NCI-H2171 (cell line): ENCODE measurements around the gene SSTR5.

ENCODE experiments used
- DNase-seq: peaks from one replicate; lab custom pipeline; 2025; lab: John Stamatoyannopoulos, UW

Gene SSTR5

GRCh38 chr16:1122398-1122765 lies 49.8 kb downstream of the SSTR5 start:
- DNase-seq, result no peak

GRCh38 chr16:1123525-1124230 lies 51.1 kb downstream of the SSTR5 start:
- DNase-seq, result no peak

- no peak for DNase-seq
Measured at GRCh38 chr16:1124291-1124690, 51.7 kb downstream of the SSTR5 start.

GRCh38 chr16:1124795-1125194 lies 52.2 kb downstream of the SSTR5 start:
- DNase-seq, result no peak

DNA sequence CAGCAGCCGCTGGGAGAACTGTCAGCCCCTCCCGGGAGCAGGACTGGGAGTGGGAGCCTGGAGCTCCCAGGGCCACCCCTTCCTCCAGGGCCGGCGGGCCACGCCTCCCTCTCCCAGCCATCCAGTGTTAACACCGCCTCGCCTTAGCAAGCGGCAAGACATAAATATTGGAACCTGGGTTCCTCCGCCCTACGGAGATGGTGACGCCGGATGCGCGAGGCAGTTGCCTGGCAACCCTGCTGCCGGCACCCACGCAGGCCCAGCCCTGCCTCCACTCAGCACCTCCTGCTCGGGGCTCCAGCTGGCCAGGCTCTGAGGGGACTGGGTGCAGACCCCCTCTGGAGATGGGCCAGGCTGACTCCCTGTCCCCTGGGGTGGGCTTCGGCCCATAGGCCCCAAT lies 52.9 kb downstream of the SSTR5 start:
- DNase-seq, result peak; percentile 48

DNA sequence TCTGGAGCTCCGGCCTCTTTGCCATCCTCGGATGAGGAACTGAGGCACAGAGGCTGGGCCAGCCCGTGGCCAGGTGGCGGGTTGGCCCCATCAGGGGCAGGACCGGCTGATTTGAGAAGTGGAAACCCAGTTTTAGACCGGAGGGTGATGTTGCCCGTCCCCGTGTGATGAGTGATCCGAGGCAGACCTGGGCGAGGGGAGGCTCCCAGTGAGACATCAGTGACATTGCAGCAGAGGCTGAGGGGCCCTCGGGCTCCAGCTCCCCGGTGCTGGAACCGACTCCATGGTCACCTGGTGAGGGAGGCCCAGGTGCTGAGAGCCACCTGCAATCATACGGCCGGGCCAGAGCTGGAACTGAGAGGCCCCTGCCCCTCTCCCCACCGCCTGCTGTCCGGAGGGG lies 53.5 kb downstream of the SSTR5 start:
- no peak for DNase-seq

GRCh38 chr16:1126586-1126985 lies 54.0 kb downstream of the SSTR5 start:
- no peak for DNase-seq

GRCh38 chr16:1127101-1127500 lies 54.6 kb downstream of the SSTR5 start:
- no peak for DNase-seq

GRCh38 chr16:1127971-1128715 lies 55.6 kb downstream of the SSTR5 start:
- no peak for DNase-seq

GRCh38 chr16:1129106-1129960 lies 56.8 kb downstream of the SSTR5 start:
- no peak for DNase-seq

GRCh38 chr16:1130382-1130781 lies 57.8 kb downstream of the SSTR5 start:
- no peak for DNase-seq
